Memory B cell (primary cell): Measurements from ENCODE around the gene SLC8A1.

Experiments
- ATAC-seq: fragments of 150-1000 bp; cut with Tn5 transposase; 2 replicates; pipeline ENCODE4 v1.10.0; 2021; ENCODE audit warnings: low read depth, mild to moderate bottlenecking, moderate library complexity
- DNase-seq, 2 donors: peaks; one replicate each; pipeline ENCODE4 v3.0.0; 2022; ENCODE audit warnings: low spot score in 2 of 2
- H3K27ac Mint-ChIP-seq: one replicate; pipeline ENCODE4 v1.8.0; 2022; ENCODE audit warnings: mild to moderate bottlenecking, moderate library complexity, mixed read lengths
- H3K27me3 Mint-ChIP-seq: one replicate; pipeline ENCODE4 v1.8.0; 2022; ENCODE audit warnings: mixed read lengths
- H3K36me3 Mint-ChIP-seq: one replicate; pipeline ENCODE4 v1.8.0; 2022; ENCODE audit warnings: mild to moderate bottlenecking, mixed read lengths
- H3K4me1 Mint-ChIP-seq: one replicate; pipeline ENCODE4 v1.8.0; 2022; ENCODE audit warnings: mixed read lengths
- H3K4me3 Mint-ChIP-seq: one replicate; pipeline ENCODE4 v1.8.0; 2022; ENCODE audit warnings: mild to moderate bottlenecking, moderate library complexity, mixed read lengths
- H3K9me3 Mint-ChIP-seq: one replicate; pipeline ENCODE4 v1.8.0; 2022; ENCODE audit warnings: mixed read lengths

The SLC8A1 gene

GRCh38 chr2:40202798-40203400, 249.0 kb downstream of the SLC8A1 start:
- no peak for ATAC-seq
- no peak overlapping the region for H3K27ac Mint-ChIP-seq
- no peaks in the 10 kb centered on the region for H3K9me3 Mint-ChIP-seq
- no peaks in the 10 kb centered on the region for H3K4me1 Mint-ChIP-seq
- H3K27me3 Mint-ChIP-seq: no peaks in the 10 kb centered on the region
- no peak for DNase-seq
- H3K4me3 Mint-ChIP-seq: no peak overlapping the region
- no peaks in the 10 kb centered on the region for H3K36me3 Mint-ChIP-seq

GRCh38 chr2:40201425-40201824, 250.5 kb downstream of the SLC8A1 start:
- Mint-ChIP-seq H3K27ac (no peak overlapping the region), H3K36me3 (no peaks in the 10 kb centered on the region), H3K4me3 (no peak overlapping the region), H3K4me1 (no peaks in the 10 kb centered on the region), H3K27me3 (no peaks in the 10 kb centered on the region), H3K9me3 (no peaks in the 10 kb centered on the region)
- no peak for DNase-seq
- ATAC-seq: no peak

GRCh38 chr2:40200366-40200915, 251.4 kb downstream of the SLC8A1 start:
- H3K9me3 Mint-ChIP-seq: no peaks in the 10 kb centered on the region
- H3K27me3 Mint-ChIP-seq: no peaks in the 10 kb centered on the region
- H3K4me1 Mint-ChIP-seq: no peaks in the 10 kb centered on the region
- H3K4me3 Mint-ChIP-seq: no peak overlapping the region
- no peak for ATAC-seq
- DNase-seq: no peak
- H3K27ac Mint-ChIP-seq: no peak overlapping the region
- no peaks in the 10 kb centered on the region for H3K36me3 Mint-ChIP-seq

- Mint-ChIP-seq H3K4me1 (no peaks in the 10 kb centered on the region), H3K36me3 (no peaks in the 10 kb centered on the region), H3K9me3 (no peaks in the 10 kb centered on the region), H3K27me3 (no peaks in the 10 kb centered on the region), H3K4me3 (no peak overlapping the region), H3K27ac (no peak overlapping the region)
- no peak for ATAC-seq
- DNase-seq: no peak
Measured at GRCh38 chr2:40199771-40200170, 252.1 kb downstream of the SLC8A1 start.

GRCh38 chr2:40197121-40197520, 254.8 kb downstream of the SLC8A1 start:
- no peaks in the 10 kb centered on the region for H3K9me3 Mint-ChIP-seq
- H3K27me3 Mint-ChIP-seq: peaks cover 2% of the 10 kb centered on the region
- H3K4me1 Mint-ChIP-seq: no peaks in the 10 kb centered on the region
- no peak overlapping the region for H3K27ac Mint-ChIP-seq
- ATAC-seq (no peak), DNase-seq (no peak)
- H3K4me3 Mint-ChIP-seq: no peak overlapping the region
- H3K36me3 Mint-ChIP-seq: no peaks in the 10 kb centered on the region

- no peak overlapping the region for H3K4me3 Mint-ChIP-seq
- DNase-seq: no peak
- no peak for ATAC-seq
- no peaks in the 10 kb centered on the region for H3K9me3 Mint-ChIP-seq
- no peaks in the 10 kb centered on the region for H3K4me1 Mint-ChIP-seq
- peaks cover 3% of the 10 kb centered on the region for H3K27me3 Mint-ChIP-seq
- no peak overlapping the region for H3K27ac Mint-ChIP-seq
- H3K36me3 Mint-ChIP-seq: no peaks in the 10 kb centered on the region
Measured at GRCh38 chr2:40193670-40194026, 258.2 kb downstream of the SLC8A1 start.

GRCh38 chr2:40192864-40193669, 258.8 kb downstream of the SLC8A1 start:
- Mint-ChIP-seq H3K27me3 (peaks cover 3% of the 10 kb centered on the region), H3K9me3 (no peaks in the 10 kb centered on the region), H3K36me3 (no peaks in the 10 kb centered on the region), H3K4me1 (no peaks in the 10 kb centered on the region), H3K27ac (no peak overlapping the region), H3K4me3 (no peak overlapping the region)
- DNase-seq: no peak
- ATAC-seq: no peak

- no peaks in the 10 kb centered on the region for H3K36me3 Mint-ChIP-seq
- no peaks in the 10 kb centered on the region for H3K4me1 Mint-ChIP-seq
- DNase-seq: no peak
- H3K4me3 Mint-ChIP-seq: no peak overlapping the region
- peaks cover 3% of the 10 kb centered on the region for H3K27me3 Mint-ChIP-seq
- no peaks in the 10 kb centered on the region for H3K9me3 Mint-ChIP-seq
- H3K27ac Mint-ChIP-seq: no peak overlapping the region
- no peak for ATAC-seq
Measured at GRCh38 chr2:40190457-40190856, 261.4 kb downstream of the SLC8A1 start.

- no peaks in the 10 kb centered on the region for H3K36me3 Mint-ChIP-seq
- H3K27ac Mint-ChIP-seq: no peak overlapping the region
- H3K9me3 Mint-ChIP-seq: no peaks in the 10 kb centered on the region
- no peak overlapping the region for H3K4me3 Mint-ChIP-seq
- no peaks in the 10 kb centered on the region for H3K4me1 Mint-ChIP-seq
- ATAC-seq: no peak
- no peak for DNase-seq
- peaks cover 3% of the 10 kb centered on the region for H3K27me3 Mint-ChIP-seq
Measured at GRCh38 chr2:40189881-40190280, 262.0 kb downstream of the SLC8A1 start.

- ATAC-seq (no peak), DNase-seq (no peak)
- no peaks in the 10 kb centered on the region for H3K36me3 Mint-ChIP-seq
- no peak overlapping the region for H3K27ac Mint-ChIP-seq
- no peaks in the 10 kb centered on the region for H3K9me3 Mint-ChIP-seq
- no peaks in the 10 kb centered on the region for H3K4me1 Mint-ChIP-seq
- H3K4me3 Mint-ChIP-seq: no peak overlapping the region
- H3K27me3 Mint-ChIP-seq: peaks cover 1% of the 10 kb centered on the region
Measured at GRCh38 chr2:40187054-40187453, 264.8 kb downstream of the SLC8A1 start.

- Mint-ChIP-seq H3K4me1 (no peaks in the 10 kb centered on the region), H3K4me3 (no peak overlapping the region), H3K9me3 (no peaks in the 10 kb centered on the region), H3K36me3 (no peaks in the 10 kb centered on the region), H3K27me3 (no peaks in the 10 kb centered on the region), H3K27ac (no peak overlapping the region)
- ATAC-seq (no peak), DNase-seq (no peak)
Measured at GRCh38 chr2:40184551-40184950, 267.3 kb downstream of the SLC8A1 start.

- no peaks in the 10 kb centered on the region for H3K27me3 Mint-ChIP-seq
- peaks cover 7% of the 10 kb centered on the region for H3K4me1 Mint-ChIP-seq
- no peak overlapping the region for H3K4me3 Mint-ChIP-seq
- ATAC-seq (no peak), DNase-seq (no peak)
- no peak overlapping the region for H3K27ac Mint-ChIP-seq
- H3K9me3 Mint-ChIP-seq: no peaks in the 10 kb centered on the region
- H3K36me3 Mint-ChIP-seq: no peaks in the 10 kb centered on the region
Measured at GRCh38 chr2:40181855-40182254, 270.0 kb downstream of the SLC8A1 start.

GRCh38 chr2:40179801-40180200, 272.1 kb downstream of the SLC8A1 start:
- no peak for DNase-seq
- Mint-ChIP-seq H3K27ac (no peak overlapping the region), H3K9me3 (no peaks in the 10 kb centered on the region), H3K4me3 (no peak overlapping the region), H3K4me1 (peaks cover 7% of the 10 kb centered on the region), H3K36me3 (no peaks in the 10 kb centered on the region), H3K27me3 (no peaks in the 10 kb centered on the region)
- ATAC-seq: no peak

- Mint-ChIP-seq H3K27me3 (no peaks in the 10 kb centered on the region), H3K9me3 (no peaks in the 10 kb centered on the region), H3K4me3 (no peak overlapping the region), H3K36me3 (no peaks in the 10 kb centered on the region), H3K4me1 (peaks cover 7% of the 10 kb centered on the region), H3K27ac (no peak overlapping the region)
- no peak for DNase-seq
- no peak for ATAC-seq
Measured at GRCh38 chr2:40178971-40179370, 272.9 kb downstream of the SLC8A1 start.
